ENCODE measurements around the gene ZNF692.
"Not testable (repeated sequence)": the region's sequence is repeated elsewhere in the genome, so short reads cannot be mapped to it uniquely, and the experiment has no call there.

Gene ZNF692

GRCh38 chr1:248848602-248849001, 10.3 kb downstream of the ZNF692 start:
- DNase-seq = no peak

- no peak for DNase-seq
These were observed 10.8 kb downstream of the ZNF692 start for GRCh38 chr1:248847956-248848561.

- DNase-seq = no peak
These were observed 11.5 kb downstream of the ZNF692 start for GRCh38 chr1:248847181-248847955.

- DNase-seq = no peak
These were observed 14.4 kb downstream of the ZNF692 start for GRCh38 chr1:248844526-248844925.

- no peak for DNase-seq
These were observed 15.2 kb downstream of the ZNF692 start for GRCh38 chr1:248843687-248844086.

- DNase-seq = no peak
These were observed 16.0 kb downstream of the ZNF692 start for GRCh38 chr1:248842781-248843331.

GRCh38 chr1:248841702-248842395, 17.0 kb downstream of the ZNF692 start:
- no peak for DNase-seq

- no peak for DNase-seq
These were observed 17.9 kb downstream of the ZNF692 start for GRCh38 chr1:248840946-248841345.

- DNase-seq = no peak
These were observed 19.7 kb downstream of the ZNF692 start for GRCh38 chr1:248839168-248839555.

GRCh38 chr1:248838357-248839167, 20.3 kb downstream of the ZNF692 start:
- peak; percentile 82 for DNase-seq

GRCh38 chr1:248837781-248838356, 21.0 kb downstream of the ZNF692 start, which contains the start of gene ZNF672:
ZNF672 (plus strand) TSS chr1:248838224; CDS start chr1:248847275, 9,051 bp downstream.
- peak; percentile 90 for DNase-seq

GRCh38 chr1:248837045-248837780, 21.7 kb downstream of the ZNF692 start:
- DNase-seq = no peak

GRCh38 chr1:248834343-248834940, 24.4 kb downstream of the ZNF692 start:
- DNase-seq = no peak

- no peak for DNase-seq
These were observed 27.0 kb downstream of the ZNF692 start for GRCh38 chr1:248831842-248832241.

- not testable (repeated sequence) for DNase-seq
These were observed 28.2 kb downstream of the ZNF692 start for GRCh38 chr1:248830718-248831017.

- DNase-seq = no peak
These were observed 30.0 kb downstream of the ZNF692 start for GRCh38 chr1:248828845-248829244.

- DNase-seq = peak; percentile 80
These were observed 32.8 kb downstream of the ZNF692 start, which contains the start of gene SH3BP5L for GRCh38 chr1:248825909-248826760. SH3BP5L (minus strand) TSS chr1:248825915; CDS start chr1:248824935, 980 bp downstream.

- DNase-seq = no peak
These were observed 33.3 kb downstream of the ZNF692 start for GRCh38 chr1:248825573-248825908.

- DNase-seq = no peak
These were observed 33.7 kb downstream of the ZNF692 start for GRCh38 chr1:248825136-248825535.

GRCh38 chr1:248824701-248825100, 34.2 kb downstream of the ZNF692 start:
- DNase-seq = no peak
